ENCODE results near the gene STAT6.

DNA sequence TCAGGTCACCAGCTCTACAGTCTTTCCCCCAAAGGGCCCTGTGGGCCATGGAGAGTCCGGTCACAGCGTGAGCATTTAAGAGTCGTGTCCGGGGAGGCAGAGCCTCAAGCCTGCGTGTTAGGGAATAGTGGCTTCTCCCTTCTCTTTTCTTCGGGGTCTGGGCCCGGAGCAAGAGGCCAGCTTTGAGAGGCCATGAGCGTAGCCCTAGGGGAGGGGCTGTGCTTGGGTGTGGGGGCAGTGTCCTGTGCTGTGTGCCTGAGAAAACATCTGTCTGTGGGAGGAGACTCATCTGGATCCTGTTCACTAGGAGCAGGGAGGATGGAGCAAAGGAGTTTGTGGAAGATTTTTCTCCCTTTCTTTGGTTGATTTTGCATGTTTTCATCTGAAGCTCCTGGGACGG is 31.0 kb upstream of the STAT6 start:
- TF ChIP-seq, protein P1, sequence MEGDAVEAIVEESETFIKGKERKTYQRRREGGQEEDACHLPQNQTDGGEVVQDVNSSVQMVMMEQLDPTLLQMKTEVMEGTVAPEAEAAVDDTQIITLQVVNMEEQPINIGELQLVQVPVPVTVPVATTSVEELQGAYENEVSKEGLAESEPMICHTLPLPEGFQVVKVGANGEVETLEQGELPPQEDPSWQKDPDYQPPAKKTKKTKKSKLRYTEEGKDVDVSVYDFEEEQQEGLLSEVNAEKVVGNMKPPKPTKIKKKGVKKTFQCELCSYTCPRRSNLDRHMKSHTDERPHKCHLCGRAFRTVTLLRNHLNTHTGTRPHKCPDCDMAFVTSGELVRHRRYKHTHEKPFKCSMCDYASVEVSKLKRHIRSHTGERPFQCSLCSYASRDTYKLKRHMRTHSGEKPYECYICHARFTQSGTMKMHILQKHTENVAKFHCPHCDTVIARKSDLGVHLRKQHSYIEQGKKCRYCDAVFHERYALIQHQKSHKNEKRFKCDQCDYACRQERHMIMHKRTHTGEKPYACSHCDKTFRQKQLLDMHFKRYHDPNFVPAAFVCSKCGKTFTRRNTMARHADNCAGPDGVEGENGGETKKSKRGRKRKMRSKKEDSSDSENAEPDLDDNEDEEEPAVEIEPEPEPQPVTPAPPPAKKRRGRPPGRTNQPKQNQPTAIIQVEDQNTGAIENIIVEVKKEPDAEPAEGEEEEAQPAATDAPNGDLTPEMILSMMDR (IDR thresholded peaks at IDR 0.05) = no peak
- no peak for TF ChIP-seq POLR2A (IDR thresholded peaks at IDR 0.05)

Data from heart left ventricle (tissue), 13 donors.